Measurements from ENCODE around the gene SUPV3L1.

Gene SUPV3L1

GRCh38 chr10:69160809-69161241 is 19.2 kb upstream of the SUPV3L1 start:
- TF ChIP-seq USF1 (IDR thresholded peaks at IDR 0.05) (no peak), CEBPB (IDR thresholded peaks at IDR 0.05) (no peak), EP300 (IDR thresholded peaks at IDR 0.05; ENCODE audit: borderline replicate concordance) (no peak), FOXM1 (IDR thresholded peaks at IDR 0.05; ENCODE audit: borderline replicate concordance, low read depth) (no peak), REST (IDR thresholded peaks at IDR 0.05; ENCODE audit: low read depth) (no peak), ZBTB7A (IDR thresholded peaks at IDR 0.05; ENCODE audit: low read depth) (no peak), MAX (IDR thresholded peaks at IDR 0.05) (no peak), TEAD4 (IDR thresholded peaks at IDR 0.05) (no peak), TAF1 (IDR thresholded peaks at IDR 0.05; ENCODE audit: low read depth) (no peak), RAD21 (IDR thresholded peaks at IDR 0.05; ENCODE audit: low read depth) (no peak), NFIC (IDR thresholded peaks at IDR 0.05) (no peak), YY1 (IDR thresholded peaks at IDR 0.05; ENCODE audit: low read depth) (no peak), EGR1 (IDR thresholded peaks at IDR 0.05) (no peak), CREB1 (IDR thresholded peaks at IDR 0.05; ENCODE audit: low read depth) (no peak), TCF12 (IDR thresholded peaks at IDR 0.05; ENCODE audit: low read depth) (no peak)

GRCh38 chr10:69168493-69168892 is 11.5 kb upstream of the SUPV3L1 start:
- no peak for TF ChIP-seq CREB1 (IDR thresholded peaks at IDR 0.05; ENCODE audit: low read depth)
- TF ChIP-seq FOXM1 (IDR thresholded peaks at IDR 0.05; ENCODE audit: borderline replicate concordance, low read depth), result no peak
- TF ChIP-seq EGR1 (IDR thresholded peaks at IDR 0.05), result no peak
- no peak for TF ChIP-seq REST (IDR thresholded peaks at IDR 0.05; ENCODE audit: low read depth)
- no peak for TF ChIP-seq TCF12 (IDR thresholded peaks at IDR 0.05; ENCODE audit: low read depth)
- no peak for TF ChIP-seq NFIC (IDR thresholded peaks at IDR 0.05)
- TF ChIP-seq RAD21 (IDR thresholded peaks at IDR 0.05; ENCODE audit: low read depth), result no peak
- no peak for TF ChIP-seq CEBPB (IDR thresholded peaks at IDR 0.05)
- TF ChIP-seq TEAD4 (IDR thresholded peaks at IDR 0.05), result no peak
- no peak for TF ChIP-seq USF1 (IDR thresholded peaks at IDR 0.05)
- TF ChIP-seq MAX (IDR thresholded peaks at IDR 0.05), result no peak
- TF ChIP-seq ZBTB7A (IDR thresholded peaks at IDR 0.05; ENCODE audit: low read depth), result no peak
- TF ChIP-seq EP300 (IDR thresholded peaks at IDR 0.05; ENCODE audit: borderline replicate concordance), result no peak
- TF ChIP-seq YY1 (IDR thresholded peaks at IDR 0.05; ENCODE audit: low read depth), result no peak

- TF ChIP-seq NFIC (IDR thresholded peaks at IDR 0.05) (no peak), FOXM1 (IDR thresholded peaks at IDR 0.05; ENCODE audit: borderline replicate concordance, low read depth) (no peak), EGR1 (IDR thresholded peaks at IDR 0.05) (no peak), MAX (IDR thresholded peaks at IDR 0.05) (no peak), RAD21 (IDR thresholded peaks at IDR 0.05; ENCODE audit: low read depth) (no peak), ZBTB7A (IDR thresholded peaks at IDR 0.05; ENCODE audit: low read depth) (no peak), TAF1 (IDR thresholded peaks at IDR 0.05; ENCODE audit: low read depth) (no peak), YY1 (IDR thresholded peaks at IDR 0.05; ENCODE audit: low read depth) (no peak), TEAD4 (IDR thresholded peaks at IDR 0.05) (no peak), EP300 (IDR thresholded peaks at IDR 0.05; ENCODE audit: borderline replicate concordance) (no peak)
Measured at GRCh38 chr10:69172241-69172982, 7.6 kb upstream of the SUPV3L1 start.

GRCh38 chr10:69176823-69177222 is 3.2 kb upstream of the SUPV3L1 start:
- no peak for TF ChIP-seq USF1 (IDR thresholded peaks at IDR 0.05)
- no peak for TF ChIP-seq NFIC (IDR thresholded peaks at IDR 0.05)
- TF ChIP-seq TEAD4 (IDR thresholded peaks at IDR 0.05), result no peak
- TF ChIP-seq YY1 (IDR thresholded peaks at IDR 0.05; ENCODE audit: low read depth), result no peak
- TF ChIP-seq TAF1 (IDR thresholded peaks at IDR 0.05; ENCODE audit: low read depth), result no peak

GRCh38 chr10:69179089-69179742 is 818 bp upstream of the SUPV3L1 start:
- TF ChIP-seq EP300 (IDR thresholded peaks at IDR 0.05; ENCODE audit: borderline replicate concordance), result no peak
- TF ChIP-seq ZBTB7A (IDR thresholded peaks at IDR 0.05; ENCODE audit: low read depth), result no peak
- TF ChIP-seq TAF1 (IDR thresholded peaks at IDR 0.05; ENCODE audit: low read depth), result no peak
- no peak for TF ChIP-seq USF1 (IDR thresholded peaks at IDR 0.05)
- no peak for TF ChIP-seq CEBPB (IDR thresholded peaks at IDR 0.05)

Measured in Ishikawa (cell line).